HEK293T (cell line): ENCODE data around the gene BICDL1.

Experiments used
- ARNT ChIP-seq: fragments of 450-650 bp; IDR thresholded peaks from 2 replicates; pipeline ENCODE4 v1.6.1; 2017; ENCODE audit warnings: mild to moderate bottlenecking
- BHLHE40 ChIP-seq: fragments of 450-650 bp; IDR thresholded peaks from 2 replicates; pipeline ENCODE4 v1.6.1; 2016; ENCODE audit warnings: mild to moderate bottlenecking, moderate library complexity, borderline replicate concordance
- CTBP1 ChIP-seq: fragments of 450-650 bp; IDR thresholded peaks from 2 replicates; pipeline ENCODE4 v1.6.1; 2016; ENCODE audit warnings: borderline replicate concordance
- ELF4 ChIP-seq: fragments of 450-650 bp; IDR thresholded peaks from 2 replicates; pipeline ENCODE4 v1.6.1; 2017; ENCODE audit warnings: antibody characterized with exemption
- FOXA1 ChIP-seq: fragments of 450-650 bp; IDR thresholded peaks from 2 replicates; pipeline ENCODE4 v1.6.1; 2016; ENCODE audit warnings: mild to moderate bottlenecking
- FOXK2 ChIP-seq: fragments of 450-650 bp; IDR thresholded peaks from 2 replicates; pipeline ENCODE4 v1.6.1; 2016; ENCODE audit warnings: mild to moderate bottlenecking
- HDGF ChIP-seq: fragments of 450-650 bp; IDR thresholded peaks from 2 replicates; pipeline ENCODE4 v1.6.1; 2017; ENCODE audit warnings: antibody characterized with exemption, borderline replicate concordance
- L3MBTL2 ChIP-seq: fragments of 450-650 bp; conservative IDR thresholded peaks from 2 replicates; pipeline ENCODE4 v1.6.1; 2016; ENCODE audit warnings: mild to moderate bottlenecking
- NFRKB ChIP-seq: fragments of 450-650 bp; IDR thresholded peaks from 2 replicates; pipeline ENCODE4 v1.6.1; 2016; ENCODE audit warnings: mild to moderate bottlenecking, moderate library complexity
- SP1 ChIP-seq: fragments of 450-650 bp; IDR thresholded peaks from 2 replicates; pipeline ENCODE4 v1.6.1; 2017
- SUZ12 ChIP-seq: fragments of 450-650 bp; IDR thresholded peaks from 2 replicates; pipeline ENCODE4 v1.6.1; 2016; ENCODE audit warnings: mild to moderate bottlenecking
- TARDBP ChIP-seq: fragments of 450-650 bp; IDR thresholded peaks from 2 replicates; pipeline ENCODE4 v1.6.1; 2016

- TF ChIP-seq FOXK2 = no peak
- no peak for TF ChIP-seq HDGF
- TF ChIP-seq FOXA1 = no peak
- TF ChIP-seq ARNT = no peak
- no peak for TF ChIP-seq SUZ12
- no peak for TF ChIP-seq ELF4
- TF ChIP-seq BHLHE40 = no peak
- TF ChIP-seq NFRKB = no peak
- no peak for TF ChIP-seq CTBP1
- no peak for TF ChIP-seq L3MBTL2
- no peak for TF ChIP-seq TARDBP
- no peak for TF ChIP-seq SP1
Measured at GRCh38 chr12:120076651-120077050, 87.6 kb downstream of the BICDL1 start.
